ENCODE results near the gene COL25A1.

COL25A1 gene

DNA sequence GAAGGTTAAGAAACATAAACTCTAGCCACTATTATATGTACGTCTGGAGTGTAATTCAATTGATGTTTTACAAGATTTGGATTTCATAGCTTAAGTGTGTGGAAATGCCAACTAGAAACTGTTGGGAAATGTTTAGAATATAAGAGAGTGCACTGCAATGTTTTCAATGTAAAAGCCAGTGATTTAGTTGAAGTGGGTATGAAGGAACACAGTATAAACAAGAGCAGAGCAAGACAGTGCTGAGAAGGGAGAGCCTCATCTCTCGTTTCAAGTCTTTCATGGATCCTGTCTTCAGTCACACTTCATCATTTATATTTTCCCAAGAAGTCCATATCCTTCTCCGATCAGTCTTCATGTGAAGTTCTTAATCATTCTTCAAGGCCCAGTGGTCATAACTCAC, 375.7 kb downstream of the COL25A1 start:
- intact Hi-C loops (cut with micrococcal nuclease) = no loop called here
- Mint-ChIP-seq H3K27me3 (no peaks in the 10 kb centered on the region), H3K4me3 (no peak overlapping the region), H3K36me3 (ENCODE audit: low read depth) (no peaks in the 10 kb centered on the region), H3K27ac (no peak overlapping the region), H3K4me1 (ENCODE audit: low read depth) (peaks cover 3% of the 10 kb centered on the region), H3K9me3 (no peaks in the 10 kb centered on the region)

DNA sequence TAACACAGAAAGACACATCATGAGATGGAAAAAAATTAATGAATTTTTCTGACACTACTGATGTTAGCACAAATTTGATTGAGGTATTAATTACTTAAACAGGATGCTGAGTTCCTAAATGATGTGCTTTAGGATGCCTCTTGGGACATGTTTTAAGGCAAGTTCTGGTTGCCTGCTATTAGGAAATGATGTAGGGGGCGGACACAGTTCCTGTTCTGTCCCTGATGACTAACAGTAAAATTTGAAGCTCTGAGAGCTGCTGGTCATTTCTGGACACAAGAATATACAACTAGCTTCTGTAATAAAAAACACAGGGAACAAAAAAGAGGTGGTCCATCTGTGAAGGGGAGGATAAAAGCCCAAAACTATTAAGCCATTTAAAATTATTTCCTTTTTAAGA, 376.4 kb downstream of the COL25A1 start:
- peaks cover 5% of the 10 kb centered on the region for H3K4me1 Mint-ChIP-seq (ENCODE audit: low read depth)
- intact Hi-C loops (cut with micrococcal nuclease) = no loop called here
- H3K36me3 Mint-ChIP-seq (ENCODE audit: low read depth) = no peaks in the 10 kb centered on the region
- H3K9me3 Mint-ChIP-seq = no peaks in the 10 kb centered on the region
- H3K27me3 Mint-ChIP-seq = no peaks in the 10 kb centered on the region
- H3K4me3 Mint-ChIP-seq = no peak overlapping the region
- no peak overlapping the region for H3K27ac Mint-ChIP-seq

DNA sequence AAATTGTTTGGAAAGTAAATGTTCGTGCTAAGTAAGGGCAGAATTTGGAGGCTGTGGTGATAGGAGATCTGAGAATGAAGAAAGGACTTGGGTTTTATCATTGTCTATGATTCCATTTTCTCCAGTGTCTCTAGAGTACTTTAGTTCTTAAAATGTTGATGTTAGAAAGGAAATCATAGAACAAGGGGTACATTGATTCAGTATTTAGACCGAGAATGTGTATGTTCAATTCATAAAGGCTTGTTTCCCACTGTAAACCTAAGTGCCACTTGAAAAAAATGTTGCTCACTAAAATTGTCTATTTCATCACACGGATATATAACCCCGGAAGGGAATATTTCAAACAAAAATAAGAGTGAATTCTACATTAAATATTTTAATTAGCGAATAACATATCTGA, 380.3 kb downstream of the COL25A1 start:
- no peak overlapping the region for H3K4me3 Mint-ChIP-seq

DNA sequence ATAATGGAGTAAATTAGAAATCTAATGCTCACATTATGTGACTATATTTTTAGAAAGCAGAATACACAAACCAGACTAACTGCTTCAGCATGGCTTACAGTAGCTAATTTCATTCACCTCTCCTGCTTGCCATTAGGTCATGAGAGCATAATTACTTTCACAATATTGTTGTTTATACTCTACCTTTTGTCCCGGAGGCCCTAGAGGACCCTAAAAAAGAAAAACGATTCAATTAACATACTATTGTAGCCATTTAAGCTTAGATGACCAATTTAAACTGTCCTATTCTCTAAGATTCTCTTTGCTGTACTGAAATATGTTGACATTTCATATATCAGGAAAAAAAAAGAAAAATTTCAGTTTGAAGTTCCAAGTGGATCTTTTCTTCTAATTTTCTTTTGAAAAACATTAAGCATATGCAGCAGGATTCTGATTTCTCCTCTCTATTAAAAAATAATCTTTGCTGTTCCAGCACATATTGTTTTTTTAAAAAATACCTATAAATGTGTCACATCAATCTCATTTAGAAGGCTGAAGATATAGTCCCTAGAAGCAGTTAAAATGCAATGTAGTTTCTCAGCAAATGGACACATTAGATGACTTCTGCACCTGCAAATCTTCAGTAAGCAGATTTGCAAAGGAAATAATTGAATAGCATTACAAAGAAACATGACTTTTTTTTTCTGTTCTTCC, 381.9 kb downstream of the COL25A1 start:
- intact Hi-C loops (cut with micrococcal nuclease) = no loop called here
- Mint-ChIP-seq H3K4me3 (no peak overlapping the region), H3K36me3 (ENCODE audit: low read depth) (no peaks in the 10 kb centered on the region), H3K27ac (no peak overlapping the region), H3K9me3 (no peaks in the 10 kb centered on the region), H3K4me1 (ENCODE audit: low read depth) (peaks cover 5% of the 10 kb centered on the region), H3K27me3 (no peaks in the 10 kb centered on the region)

More for the DNA sequence above, 380.3 kb downstream of the COL25A1 start:
- no peaks in the 10 kb centered on the region for H3K27me3 Mint-ChIP-seq
- intact Hi-C loops (cut with micrococcal nuclease) = no loop called here
- peaks cover 5% of the 10 kb centered on the region for H3K4me1 Mint-ChIP-seq (ENCODE audit: low read depth)
- no peak overlapping the region for H3K27ac Mint-ChIP-seq
- no peaks in the 10 kb centered on the region for H3K36me3 Mint-ChIP-seq (ENCODE audit: low read depth)
- no peaks in the 10 kb centered on the region for H3K9me3 Mint-ChIP-seq

DNA sequence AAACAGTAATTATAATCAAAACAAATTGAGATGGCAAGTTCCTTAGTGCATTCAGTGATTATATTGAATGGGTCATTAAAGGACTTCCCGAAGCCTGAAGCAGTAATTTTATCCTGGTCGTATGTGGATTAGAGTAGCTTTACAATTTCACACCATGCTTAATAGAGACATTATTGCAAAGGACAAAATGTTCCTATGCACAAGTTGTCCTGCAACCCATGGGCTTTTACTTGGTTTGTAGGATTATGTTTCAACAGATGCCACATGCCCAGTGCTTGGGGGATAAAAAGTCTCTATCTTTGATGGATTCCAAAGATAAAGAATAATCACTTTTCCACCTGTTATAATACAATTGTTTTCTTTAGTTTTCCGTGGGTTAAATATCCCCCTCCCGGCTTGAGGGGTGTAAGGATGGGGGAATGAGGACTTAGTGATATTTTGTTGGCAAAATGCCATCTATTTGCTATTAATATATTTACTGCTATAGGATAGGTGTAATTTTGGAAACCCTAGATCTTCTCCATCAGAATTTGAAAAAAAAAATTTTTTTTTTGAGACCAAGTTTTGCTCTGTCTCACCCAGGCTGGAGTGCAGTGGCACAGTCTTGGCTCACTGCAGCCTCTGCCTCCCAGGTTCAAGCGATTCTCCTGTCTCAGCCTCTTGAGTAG, 383.1 kb downstream of the COL25A1 start:
- H3K9me3 Mint-ChIP-seq = no peaks in the 10 kb centered on the region
- H3K36me3 Mint-ChIP-seq (ENCODE audit: low read depth) = no peaks in the 10 kb centered on the region
- H3K27ac Mint-ChIP-seq = no peak overlapping the region
- intact Hi-C loops (cut with micrococcal nuclease) = no loop called here
- peaks cover 5% of the 10 kb centered on the region for H3K4me1 Mint-ChIP-seq (ENCODE audit: low read depth)
- H3K27me3 Mint-ChIP-seq = no peaks in the 10 kb centered on the region
- H3K4me3 Mint-ChIP-seq = no peak overlapping the region

DNA sequence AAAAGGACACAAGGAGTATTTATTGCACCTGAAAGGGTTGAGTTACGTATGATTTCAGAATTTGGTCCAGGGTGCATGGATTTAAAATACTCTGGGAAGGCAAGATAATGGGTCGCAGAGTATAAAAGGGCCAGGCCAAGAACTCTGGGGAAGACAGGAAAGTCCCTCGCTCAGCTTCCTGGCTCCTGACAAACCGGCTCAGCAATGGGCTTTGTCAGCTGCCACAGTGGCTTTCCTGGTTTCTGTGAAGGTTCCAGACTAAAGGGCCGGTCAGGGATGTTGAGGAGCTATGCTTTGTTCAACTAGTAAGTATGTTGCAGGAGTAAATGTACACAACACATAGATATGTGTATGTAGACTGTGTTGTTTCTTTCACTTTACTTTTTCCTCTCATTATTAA, 385.2 kb downstream of the COL25A1 start:
- Mint-ChIP-seq H3K4me1 (ENCODE audit: low read depth) (peaks cover 5% of the 10 kb centered on the region), H3K9me3 (no peaks in the 10 kb centered on the region), H3K27ac (no peak overlapping the region), H3K4me3 (no peak overlapping the region), H3K27me3 (no peaks in the 10 kb centered on the region), H3K36me3 (ENCODE audit: low read depth) (no peaks in the 10 kb centered on the region)
- intact Hi-C loops (cut with micrococcal nuclease) = no loop called here

DNA sequence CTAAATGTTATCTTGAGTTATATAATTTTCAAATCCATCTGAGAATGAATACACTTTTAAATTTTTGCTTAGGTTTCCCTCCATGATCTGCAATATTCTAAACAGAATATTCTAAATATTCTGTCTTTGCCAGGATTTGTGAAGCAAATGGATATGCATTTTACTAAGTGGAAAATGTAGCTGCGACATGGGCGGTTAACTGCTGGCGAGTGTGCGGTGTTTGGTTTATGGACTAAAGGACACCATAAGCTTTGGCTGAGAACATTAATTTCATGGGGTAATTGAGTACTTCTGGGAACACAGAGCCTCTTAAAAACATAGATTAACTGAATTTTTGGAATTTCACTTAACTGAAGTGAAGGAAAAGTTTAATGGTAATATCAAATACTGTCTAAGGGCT, 385.8 kb downstream of the COL25A1 start:
- Mint-ChIP-seq H3K36me3 (ENCODE audit: low read depth) (no peaks in the 10 kb centered on the region), H3K4me3 (no peak overlapping the region), H3K27me3 (no peaks in the 10 kb centered on the region), H3K27ac (no peak overlapping the region), H3K4me1 (ENCODE audit: low read depth) (peaks cover under 1% of the 10 kb centered on the region), H3K9me3 (no peaks in the 10 kb centered on the region)
- intact Hi-C loops (cut with micrococcal nuclease) = no loop called here

DNA sequence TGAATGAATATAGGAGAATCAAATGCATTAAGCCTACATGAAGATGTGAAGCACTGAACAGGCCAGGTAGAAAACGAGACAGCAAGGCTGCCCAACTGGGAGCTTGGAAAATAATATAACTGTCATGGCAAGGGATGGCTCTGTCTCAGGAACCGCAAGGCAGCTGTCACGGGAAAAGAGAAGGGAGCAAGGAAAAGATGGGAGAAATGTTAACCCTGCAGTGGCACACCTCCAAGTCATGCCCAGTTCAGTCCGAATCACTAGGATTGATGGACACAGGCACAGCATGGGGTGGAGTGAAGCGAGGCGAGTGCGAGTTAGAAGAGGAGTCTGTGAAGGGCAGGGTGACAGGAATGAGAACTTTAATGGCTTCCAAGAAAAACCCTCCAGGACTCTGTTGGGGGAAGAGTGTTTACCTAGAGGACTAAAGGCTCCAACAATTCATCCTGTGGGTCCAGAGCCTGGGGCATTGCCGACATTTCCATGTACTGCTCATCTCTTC, 395.5 kb downstream of the COL25A1 start:
- Mint-ChIP-seq H3K36me3 (ENCODE audit: low read depth) (no peaks in the 10 kb centered on the region), H3K27me3 (no peaks in the 10 kb centered on the region), H3K4me1 (ENCODE audit: low read depth) (no peaks in the 10 kb centered on the region), H3K27ac (no peak overlapping the region), H3K9me3 (no peaks in the 10 kb centered on the region), H3K4me3 (no peak overlapping the region)
- intact Hi-C loops (cut with micrococcal nuclease) = no loop called here

DNA sequence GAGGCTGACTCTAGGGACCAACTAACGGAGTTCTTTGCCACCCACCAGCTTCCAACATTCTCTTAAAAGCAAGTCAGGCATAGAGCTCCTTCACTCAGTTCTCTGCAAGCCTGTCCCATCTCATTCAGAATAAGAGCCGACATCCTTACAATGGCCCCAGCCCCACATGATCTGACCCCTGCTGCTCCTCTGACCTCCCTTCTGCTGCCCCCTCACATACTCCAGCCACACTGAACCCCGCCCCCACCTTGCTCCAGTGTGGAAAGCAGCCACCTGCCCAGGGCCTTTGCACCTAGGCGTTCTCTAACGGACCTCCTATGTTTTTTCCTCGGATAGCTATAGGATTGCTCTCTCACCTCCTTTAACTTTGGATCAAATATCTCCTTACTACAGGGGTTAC, 396.5 kb downstream of the COL25A1 start:
- Mint-ChIP-seq H3K27ac (no peak overlapping the region), H3K9me3 (no peaks in the 10 kb centered on the region), H3K4me1 (ENCODE audit: low read depth) (no peaks in the 10 kb centered on the region), H3K36me3 (ENCODE audit: low read depth) (no peaks in the 10 kb centered on the region), H3K27me3 (no peaks in the 10 kb centered on the region), H3K4me3 (no peak overlapping the region)
- intact Hi-C loops (cut with micrococcal nuclease) = no loop called here

DNA sequence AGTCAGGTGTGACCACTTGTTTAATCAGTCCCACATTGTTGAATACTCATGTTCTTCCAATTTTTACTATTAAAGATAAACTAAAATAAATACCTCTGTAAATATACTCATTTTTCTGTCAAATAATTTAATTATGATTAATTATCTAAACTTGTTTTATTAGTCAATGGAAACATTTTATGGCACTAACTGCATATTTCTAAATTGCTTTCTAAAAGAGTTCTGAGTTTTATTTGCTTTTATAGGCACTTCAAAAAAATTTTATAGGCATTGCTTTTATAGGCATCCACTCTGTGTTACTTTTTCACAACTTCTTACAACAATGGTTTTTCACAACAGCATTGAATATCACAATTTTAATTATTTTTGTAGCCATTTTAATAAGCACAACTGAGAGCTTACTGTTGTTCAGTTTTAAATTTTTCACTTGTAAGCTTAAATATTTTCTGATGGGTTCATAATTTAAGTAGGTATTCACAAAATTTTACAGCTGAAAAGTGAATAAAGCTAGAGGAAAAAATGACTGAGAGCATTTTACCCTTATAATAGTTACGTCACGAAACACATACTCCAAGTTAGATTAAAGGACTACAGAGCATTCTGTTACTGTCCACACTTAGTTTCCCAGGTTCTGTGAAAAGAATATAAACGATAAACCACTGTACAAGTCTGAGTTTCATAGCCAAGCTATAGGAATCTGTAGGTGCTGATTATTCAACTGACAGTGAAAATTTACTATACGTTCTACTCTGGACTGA, 398.8 kb downstream of the COL25A1 start:
- Mint-ChIP-seq H3K4me1 (ENCODE audit: low read depth) (no peaks in the 10 kb centered on the region), H3K36me3 (ENCODE audit: low read depth) (no peaks in the 10 kb centered on the region), H3K4me3 (no peak overlapping the region), H3K9me3 (no peaks in the 10 kb centered on the region), H3K27ac (no peak overlapping the region), H3K27me3 (no peaks in the 10 kb centered on the region)
- intact Hi-C loops (cut with micrococcal nuclease) = no loop called here

DNA sequence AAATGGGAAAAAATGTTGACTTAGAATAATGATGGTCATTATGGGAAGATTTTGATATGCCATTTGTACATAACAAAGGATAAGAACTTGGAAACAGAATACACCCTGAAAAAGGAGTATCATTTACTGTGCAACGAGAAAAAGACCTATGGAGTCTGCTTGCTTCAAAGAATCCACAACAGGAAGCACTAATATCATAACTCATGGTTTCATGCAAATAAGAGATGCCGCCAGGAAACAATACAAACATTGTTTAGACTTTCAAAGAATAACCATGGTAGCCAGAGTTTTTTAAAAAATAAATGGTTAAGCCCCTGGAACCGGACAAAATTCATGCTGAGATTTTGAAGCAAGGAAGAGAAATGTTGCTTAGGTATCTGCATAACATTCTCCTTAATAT, 399.7 kb downstream of the COL25A1 start:
- Mint-ChIP-seq H3K27ac (no peak overlapping the region), H3K4me3 (no peak overlapping the region), H3K27me3 (no peaks in the 10 kb centered on the region), H3K9me3 (no peaks in the 10 kb centered on the region), H3K36me3 (ENCODE audit: low read depth) (no peaks in the 10 kb centered on the region), H3K4me1 (ENCODE audit: low read depth) (no peaks in the 10 kb centered on the region)
- intact Hi-C loops (cut with micrococcal nuclease) = no loop called here

DNA sequence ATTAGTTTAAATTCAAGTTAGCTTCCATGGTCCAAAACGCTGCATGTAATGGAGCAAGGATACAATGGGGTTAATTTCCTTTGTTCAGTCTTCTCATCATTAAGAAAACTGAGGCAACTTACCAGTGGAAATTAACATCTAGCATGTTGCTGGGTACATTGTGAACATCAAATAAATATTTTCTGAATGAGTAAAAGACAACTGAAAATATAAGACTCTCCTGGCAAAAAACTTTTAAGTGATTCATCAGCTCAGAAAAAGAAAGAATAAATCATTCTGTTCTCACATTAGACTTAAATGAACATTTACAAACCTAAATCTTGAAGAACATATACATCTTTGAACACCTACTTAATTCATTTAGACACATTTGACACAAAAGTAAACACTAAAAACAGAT, 401.2 kb downstream of the COL25A1 start:
- Mint-ChIP-seq H3K9me3 (no peaks in the 10 kb centered on the region), H3K36me3 (ENCODE audit: low read depth) (no peaks in the 10 kb centered on the region), H3K27me3 (no peaks in the 10 kb centered on the region), H3K4me1 (ENCODE audit: low read depth) (no peaks in the 10 kb centered on the region), H3K4me3 (no peak overlapping the region), H3K27ac (no peak overlapping the region)
- intact Hi-C loops (cut with micrococcal nuclease) = no loop called here

DNA sequence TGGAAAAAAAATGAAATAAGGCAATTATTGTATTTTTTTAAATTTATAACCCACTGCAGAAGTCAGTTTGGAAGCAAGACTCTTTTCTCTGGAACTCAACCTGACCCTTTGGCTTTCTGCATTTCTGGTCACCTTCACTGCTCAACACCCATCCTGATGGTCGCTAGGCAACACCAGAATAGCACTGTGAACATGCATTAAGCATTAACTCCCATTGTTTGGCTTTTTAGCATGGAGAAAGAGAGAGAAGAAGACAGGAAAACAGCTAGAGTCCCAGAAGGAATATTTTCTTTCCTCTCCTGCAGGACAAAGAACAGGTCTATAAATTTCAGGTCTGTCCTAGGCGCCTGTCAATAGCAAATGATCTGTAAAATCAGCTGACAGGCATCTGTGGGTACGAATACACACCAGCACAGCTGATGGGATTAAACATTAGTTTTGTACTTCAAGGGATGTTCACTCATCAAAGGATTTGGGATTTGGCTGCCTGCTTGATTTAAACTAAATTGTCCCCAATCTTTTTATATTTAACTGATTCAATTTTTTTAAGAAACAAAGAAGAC, 402.4 kb downstream of the COL25A1 start:
- Mint-ChIP-seq H3K27ac (no peak overlapping the region), H3K27me3 (no peaks in the 10 kb centered on the region), H3K4me3 (no peak overlapping the region), H3K4me1 (ENCODE audit: low read depth) (no peaks in the 10 kb centered on the region), H3K9me3 (no peaks in the 10 kb centered on the region), H3K36me3 (ENCODE audit: low read depth) (no peaks in the 10 kb centered on the region)
- intact Hi-C loops (cut with micrococcal nuclease) = no loop called here

DNA sequence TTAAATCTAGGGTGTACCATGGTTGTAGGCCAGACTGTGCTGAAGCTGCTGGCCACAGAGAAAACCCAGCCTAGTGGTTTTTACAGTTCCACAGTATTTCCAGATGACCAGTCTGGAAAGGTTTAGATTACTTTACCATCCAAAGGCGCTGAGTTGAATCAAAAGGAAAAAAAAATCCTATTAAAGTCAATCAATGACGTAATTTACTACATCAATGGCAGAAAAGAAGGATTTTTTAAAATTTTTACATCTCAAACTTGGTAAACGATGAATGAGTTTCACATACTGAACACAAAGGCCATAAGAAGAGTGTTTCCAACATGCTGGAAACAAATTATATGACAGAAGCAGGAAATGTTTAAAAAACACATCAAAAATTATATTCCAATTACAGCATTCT, 409.0 kb downstream of the COL25A1 start:
- intact Hi-C loops (cut with micrococcal nuclease) = no loop called here
- H3K27me3 Mint-ChIP-seq = no peaks in the 10 kb centered on the region
- H3K36me3 Mint-ChIP-seq (ENCODE audit: low read depth) = no peaks in the 10 kb centered on the region
- no peak overlapping the region for H3K27ac Mint-ChIP-seq
- H3K4me3 Mint-ChIP-seq = no peak overlapping the region
- H3K9me3 Mint-ChIP-seq = no peaks in the 10 kb centered on the region
- no peaks in the 10 kb centered on the region for H3K4me1 Mint-ChIP-seq (ENCODE audit: low read depth)

All from dendritic cell treated with granulocyte-macrophage colony-stimulating factor and Interleukin-4, amounts not matched to agents 40 ng/mL and 50 ng/mL, for 4 days (primary cell).